ENCODE results near the gene AKAP1. TPM values are rescaled to one million over a fixed set of nuclear protein-coding genes. Genes with fewer than 3 reads are reported as not detected.

Gene AKAP1
- polyA plus RNA-seq, 1 donor from 2014 or later, result 38.7 TPM

DNA sequence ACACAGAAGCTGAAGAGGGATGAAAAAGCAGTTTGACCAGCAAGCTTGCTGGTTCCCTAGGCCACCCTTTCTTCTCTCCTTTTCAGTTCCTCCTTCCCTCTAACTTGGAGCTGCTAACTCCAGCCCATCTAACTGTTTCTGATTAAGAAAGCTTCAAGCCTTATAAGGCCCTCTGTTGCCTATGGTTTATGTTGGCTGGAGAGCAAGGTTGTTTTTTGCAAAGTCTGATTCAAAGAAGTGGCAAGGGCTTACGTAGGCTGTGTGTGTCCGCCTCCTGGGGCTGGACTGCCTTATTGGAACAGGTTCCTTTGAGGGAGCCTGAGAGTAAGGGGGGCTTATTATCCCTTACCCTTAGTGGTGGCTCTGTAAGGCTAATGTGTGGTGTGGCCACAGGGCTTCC lies 7.1 kb downstream of the AKAP1 start:
- H3K9me2 ChIP-seq (ENCODE audit: insufficient read depth, low read length), result no peaks in the 10 kb centered on the region
- peaks cover 22% of the 10 kb centered on the region for H3K79me2 ChIP-seq (replicated peaks; ENCODE audit: insufficient read depth, low read length)
- no peak overlapping the region for H3K27ac ChIP-seq (ENCODE audit: low read length)
- H3K9me3 ChIP-seq (ENCODE audit: low read length), result no peaks in the 10 kb centered on the region
- H3K27me3 ChIP-seq (ENCODE audit: insufficient read depth, low read depth, low read length), result no peaks in the 10 kb centered on the region
- H3K4me3 ChIP-seq (ENCODE audit: low read length), result no peak overlapping the region
- no peak overlapping the region for H3K4me2 ChIP-seq (ENCODE audit: low read length)
- no peak for TF ChIP-seq TAF1 (IDR thresholded peaks at IDR 0.05; ENCODE audit: low read depth)
- TF ChIP-seq POLR2AphosphoS5 (IDR thresholded peaks at IDR 0.05), result no peak
- TF ChIP-seq, protein P1, sequence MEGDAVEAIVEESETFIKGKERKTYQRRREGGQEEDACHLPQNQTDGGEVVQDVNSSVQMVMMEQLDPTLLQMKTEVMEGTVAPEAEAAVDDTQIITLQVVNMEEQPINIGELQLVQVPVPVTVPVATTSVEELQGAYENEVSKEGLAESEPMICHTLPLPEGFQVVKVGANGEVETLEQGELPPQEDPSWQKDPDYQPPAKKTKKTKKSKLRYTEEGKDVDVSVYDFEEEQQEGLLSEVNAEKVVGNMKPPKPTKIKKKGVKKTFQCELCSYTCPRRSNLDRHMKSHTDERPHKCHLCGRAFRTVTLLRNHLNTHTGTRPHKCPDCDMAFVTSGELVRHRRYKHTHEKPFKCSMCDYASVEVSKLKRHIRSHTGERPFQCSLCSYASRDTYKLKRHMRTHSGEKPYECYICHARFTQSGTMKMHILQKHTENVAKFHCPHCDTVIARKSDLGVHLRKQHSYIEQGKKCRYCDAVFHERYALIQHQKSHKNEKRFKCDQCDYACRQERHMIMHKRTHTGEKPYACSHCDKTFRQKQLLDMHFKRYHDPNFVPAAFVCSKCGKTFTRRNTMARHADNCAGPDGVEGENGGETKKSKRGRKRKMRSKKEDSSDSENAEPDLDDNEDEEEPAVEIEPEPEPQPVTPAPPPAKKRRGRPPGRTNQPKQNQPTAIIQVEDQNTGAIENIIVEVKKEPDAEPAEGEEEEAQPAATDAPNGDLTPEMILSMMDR (IDR thresholded peaks at IDR 0.05; ENCODE audit: poor library complexity, severe bottlenecking), result no peak
- TF ChIP-seq EZH2 (IDR thresholded peaks at IDR 0.05; ENCODE audit: borderline replicate concordance, insufficient read depth, low read length, poor library complexity, severe bottlenecking), result no peak
- no peak for TF ChIP-seq MXI1 (conservative IDR thresholded peaks at IDR 0.05; ENCODE audit: poor library complexity, severe bottlenecking)
- TF ChIP-seq RAD21 (conservative IDR thresholded peaks at IDR 0.05), result no peak
- TF ChIP-seq SMC3 (conservative IDR thresholded peaks at IDR 0.05; ENCODE audit: poor library complexity), result no peak
- no peak for TF ChIP-seq EP300 (conservative IDR thresholded peaks at IDR 0.05; ENCODE audit: poor library complexity, severe bottlenecking)
- TF ChIP-seq, protein P2, sequence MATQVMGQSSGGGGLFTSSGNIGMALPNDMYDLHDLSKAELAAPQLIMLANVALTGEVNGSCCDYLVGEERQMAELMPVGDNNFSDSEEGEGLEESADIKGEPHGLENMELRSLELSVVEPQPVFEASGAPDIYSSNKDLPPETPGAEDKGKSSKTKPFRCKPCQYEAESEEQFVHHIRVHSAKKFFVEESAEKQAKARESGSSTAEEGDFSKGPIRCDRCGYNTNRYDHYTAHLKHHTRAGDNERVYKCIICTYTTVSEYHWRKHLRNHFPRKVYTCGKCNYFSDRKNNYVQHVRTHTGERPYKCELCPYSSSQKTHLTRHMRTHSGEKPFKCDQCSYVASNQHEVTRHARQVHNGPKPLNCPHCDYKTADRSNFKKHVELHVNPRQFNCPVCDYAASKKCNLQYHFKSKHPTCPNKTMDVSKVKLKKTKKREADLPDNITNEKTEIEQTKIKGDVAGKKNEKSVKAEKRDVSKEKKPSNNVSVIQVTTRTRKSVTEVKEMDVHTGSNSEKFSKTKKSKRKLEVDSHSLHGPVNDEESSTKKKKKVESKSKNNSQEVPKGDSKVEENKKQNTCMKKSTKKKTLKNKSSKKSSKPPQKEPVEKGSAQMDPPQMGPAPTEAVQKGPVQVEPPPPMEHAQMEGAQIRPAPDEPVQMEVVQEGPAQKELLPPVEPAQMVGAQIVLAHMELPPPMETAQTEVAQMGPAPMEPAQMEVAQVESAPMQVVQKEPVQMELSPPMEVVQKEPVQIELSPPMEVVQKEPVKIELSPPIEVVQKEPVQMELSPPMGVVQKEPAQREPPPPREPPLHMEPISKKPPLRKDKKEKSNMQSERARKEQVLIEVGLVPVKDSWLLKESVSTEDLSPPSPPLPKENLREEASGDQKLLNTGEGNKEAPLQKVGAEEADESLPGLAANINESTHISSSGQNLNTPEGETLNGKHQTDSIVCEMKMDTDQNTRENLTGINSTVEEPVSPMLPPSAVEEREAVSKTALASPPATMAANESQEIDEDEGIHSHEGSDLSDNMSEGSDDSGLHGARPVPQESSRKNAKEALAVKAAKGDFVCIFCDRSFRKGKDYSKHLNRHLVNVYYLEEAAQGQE (IDR thresholded peaks at IDR 0.05; ENCODE audit: borderline replicate concordance), result no peak
- H4K20me1 ChIP-seq (ENCODE audit: insufficient read depth), result no peaks in the 10 kb centered on the region
- H2AFZ ChIP-seq (ENCODE audit: low read depth, low read length), result no peak overlapping the region
- H3F3A ChIP-seq (ENCODE audit: insufficient read depth, low read length, poor library complexity, severe bottlenecking), result no peaks in the 10 kb centered on the region
- H3K36me3 ChIP-seq (ENCODE audit: insufficient read depth, low read length), result no peaks in the 10 kb centered on the region
- H3K9ac ChIP-seq (ENCODE audit: low read length), result no peak overlapping the region

DNA sequence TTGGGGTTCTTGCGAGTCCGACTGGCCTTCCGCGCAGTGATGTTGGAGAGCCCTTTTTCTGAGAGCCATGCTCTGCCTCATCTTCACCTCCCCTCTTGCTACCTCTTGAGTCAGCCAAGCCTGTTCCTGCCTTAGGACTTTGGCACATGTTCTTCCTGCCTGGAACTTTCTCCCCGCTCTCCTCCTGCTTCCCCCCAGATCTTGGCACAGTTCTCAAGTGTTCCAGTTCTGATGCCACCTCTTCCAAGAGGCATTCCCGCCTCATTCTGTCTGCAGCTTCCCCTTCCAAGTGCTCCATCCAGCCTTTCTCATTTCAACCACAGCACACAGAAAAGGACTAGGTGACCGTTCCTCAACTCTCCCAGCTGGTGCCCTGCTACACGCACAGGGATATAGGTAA lies 7.7 kb downstream of the AKAP1 start:
- Histone ChIP-seq H3F3A (ENCODE audit: insufficient read depth, low read length, poor library complexity, severe bottlenecking) (no peaks in the 10 kb centered on the region), H2AFZ (ENCODE audit: low read depth, low read length) (no peak overlapping the region), H3K4me3 (ENCODE audit: low read length) (no peak overlapping the region), H3K9me2 (ENCODE audit: insufficient read depth, low read length) (no peaks in the 10 kb centered on the region), H4K20me1 (ENCODE audit: insufficient read depth) (no peaks in the 10 kb centered on the region), H3K27me3 (ENCODE audit: insufficient read depth, low read depth, low read length) (no peaks in the 10 kb centered on the region), H3K36me3 (ENCODE audit: insufficient read depth, low read length) (no peaks in the 10 kb centered on the region), H3K9ac (ENCODE audit: low read length) (no peak overlapping the region), H3K79me2 (replicated peaks; ENCODE audit: insufficient read depth, low read length) (peaks cover 20% of the 10 kb centered on the region), H3K4me2 (ENCODE audit: low read length) (no peak overlapping the region), H3K9me3 (ENCODE audit: low read length) (no peaks in the 10 kb centered on the region), H3K27ac (ENCODE audit: low read length) (no peak overlapping the region)
- TF ChIP-seq EZH2 (IDR thresholded peaks at IDR 0.05; ENCODE audit: borderline replicate concordance, insufficient read depth, low read length, poor library complexity, severe bottlenecking) (no peak), RAD21 (conservative IDR thresholded peaks at IDR 0.05) (no peak), POLR2AphosphoS5 (IDR thresholded peaks at IDR 0.05) (no peak), EP300 (conservative IDR thresholded peaks at IDR 0.05; ENCODE audit: poor library complexity, severe bottlenecking) (no peak), SMC3 (conservative IDR thresholded peaks at IDR 0.05; ENCODE audit: poor library complexity) (no peak), MXI1 (conservative IDR thresholded peaks at IDR 0.05; ENCODE audit: poor library complexity, severe bottlenecking) (no peak), TAF1 (IDR thresholded peaks at IDR 0.05; ENCODE audit: low read depth) (no peak)
- TF ChIP-seq, protein P1 (IDR thresholded peaks at IDR 0.05; ENCODE audit: poor library complexity, severe bottlenecking), result no peak
- TF ChIP-seq, protein P2 (IDR thresholded peaks at IDR 0.05; ENCODE audit: borderline replicate concordance), result no peak
